Measurements from ENCODE around the gene THEMIS. TPM values are rescaled to one million over a fixed set of nuclear protein-coding genes. Genes with fewer than 3 reads are reported as not detected.

Gene THEMIS
- total and polyA plus RNA-seq, 2 experiments from 2014 or later: not detected

DNA sequence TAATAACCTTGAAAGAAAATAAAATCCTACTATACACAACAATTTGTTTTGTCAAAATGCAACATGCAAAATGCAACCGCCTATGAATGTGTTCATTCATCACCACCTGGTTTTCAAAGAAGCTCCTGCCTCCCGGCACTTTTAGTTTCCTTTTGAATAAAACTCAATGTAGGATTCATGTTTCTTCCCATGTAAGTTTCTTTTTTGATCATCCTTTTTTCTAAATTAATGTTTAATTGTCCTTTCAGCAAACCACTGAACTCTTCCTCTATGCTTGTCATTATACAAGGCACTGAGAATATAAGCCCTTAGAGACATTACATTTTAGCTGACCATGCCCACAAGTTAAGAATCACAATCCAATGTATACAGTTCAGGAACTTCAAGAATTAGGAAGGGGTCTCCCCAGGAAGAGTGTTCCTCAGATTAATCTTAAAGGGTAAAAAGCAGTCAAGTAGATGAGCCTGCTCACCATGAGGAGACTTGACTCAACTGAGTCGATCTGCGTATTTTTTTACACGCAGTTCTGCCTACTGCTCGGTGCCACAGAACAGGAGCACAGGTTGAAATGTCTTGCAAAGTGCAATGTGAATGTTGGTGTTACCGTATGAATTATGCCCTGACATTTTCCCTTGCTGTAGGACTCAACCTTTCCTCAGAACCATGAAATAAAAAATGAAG, 7.2 kb upstream of the THEMIS start:
- no peak overlapping the region for H3K27ac ChIP-seq (ENCODE audit: low read depth)
- no peak overlapping the region for H3K4me2 ChIP-seq
- no peak overlapping the region for H3K4me3 Mint-ChIP-seq
- ATAC-seq: no peak
- no peak overlapping the region for H2AFZ ChIP-seq
- no peaks in the 10 kb centered on the region for H3K4me1 ChIP-seq (ENCODE audit: insufficient read depth)
- H3K27ac Mint-ChIP-seq: no peak overlapping the region
- no peaks in the 10 kb centered on the region for H3K79me2 ChIP-seq (replicated peaks; ENCODE audit: insufficient read depth)
- TF ChIP-seq NANOG (IDR thresholded peaks at IDR 0.05; ENCODE audit: borderline replicate concordance) (no peak), ZNF462 (CRISPR knock-in tag; IDR thresholded peaks at IDR 0.05) (no peak), REST (IDR thresholded peaks at IDR 0.05; ENCODE audit: unreplicated experiment) (no peak), EZH2 (IDR thresholded peaks at IDR 0.05; ENCODE audit: low read depth, unreplicated experiment) (no peak), ETS1 (IDR thresholded peaks at IDR 0.05) (no peak)
- H3K27me3 ChIP-seq (ENCODE audit: insufficient read depth): no peaks in the 10 kb centered on the region
- no peaks in the 10 kb centered on the region for H4K20me1 ChIP-seq (replicated peaks; ENCODE audit: insufficient read depth)
- H3K36me3 ChIP-seq (ENCODE audit: insufficient read depth): no peaks in the 10 kb centered on the region
- 0 out of 3 replicates have a peak, but pooled peaks cover 12% of the 10 kb centered on the region for H3K9me3 Mint-ChIP-seq
- H3K36me3 Mint-ChIP-seq (ENCODE audit: low read depth): no peaks in the 10 kb centered on the region; the same call in 2 of the 3 replicates
- no peaks in the 10 kb centered on the region for H3F3A ChIP-seq (replicated peaks; ENCODE audit: low read depth)
- no peaks in the 10 kb centered on the region for H3K27me3 Mint-ChIP-seq (ENCODE audit: insufficient read depth, low read depth, poor library complexity)
- H3K4me3 ChIP-seq: no peak overlapping the region
- no peak for DNase-seq (ENCODE audit: low spot score)
- H3K4me1 Mint-ChIP-seq: peaks cover 3% of the 10 kb centered on the region; the same call in 1 of the 3 replicates
- H3K9me2 ChIP-seq (ENCODE audit: insufficient read depth): peaks cover 5% of the 10 kb centered on the region; the same call in 1 of the 2 replicates
